H7 (cell line): ENCODE results near the gene TMEM217. TPM values are rescaled to one million over a fixed set of nuclear protein-coding genes. Genes with fewer than 3 reads are reported as not detected.
A peak's percentile ranks its signal among the peaks of the same experiment; 100 is the strongest.

Experiments used
- DNase-seq: peaks from one replicate; pipeline ENCODE4 v3.0.0; 2012
- H3K27me3 ChIP-seq: 2 replicates; pipeline ENCODE4 v1.6.0; 2011; ENCODE audit warnings: mild to moderate bottlenecking, low read length; ENCODE audit not compliant: control insufficient read depth, insufficient read depth
- H3K36me3 ChIP-seq: replicated peaks from 2 replicates; pipeline ENCODE4 v1.5.1; 2011; ENCODE audit warnings: low read length; ENCODE audit not compliant: control insufficient read depth, insufficient read depth
- H3K4me3 ChIP-seq: 2 replicates; pipeline ENCODE4 v1.5.1; 2011; ENCODE audit warnings: low read depth, mild to moderate bottlenecking, control low read depth, low read length, moderate library complexity; ENCODE audit not compliant: insufficient read depth
- total RNA-seq: library from RNA; depleted of rRNA; stranded (reverse); fragments of >200 nt; shearing (Covaris generic); gene quantifications from 2 replicates; pipeline ENCODE4 v1.2.3, GENCODE V29; 2014; rRNA removed

Gene TMEM217
- total RNA-seq, 1 experiment from 2014 or later: 0.14 TPM

DNA sequence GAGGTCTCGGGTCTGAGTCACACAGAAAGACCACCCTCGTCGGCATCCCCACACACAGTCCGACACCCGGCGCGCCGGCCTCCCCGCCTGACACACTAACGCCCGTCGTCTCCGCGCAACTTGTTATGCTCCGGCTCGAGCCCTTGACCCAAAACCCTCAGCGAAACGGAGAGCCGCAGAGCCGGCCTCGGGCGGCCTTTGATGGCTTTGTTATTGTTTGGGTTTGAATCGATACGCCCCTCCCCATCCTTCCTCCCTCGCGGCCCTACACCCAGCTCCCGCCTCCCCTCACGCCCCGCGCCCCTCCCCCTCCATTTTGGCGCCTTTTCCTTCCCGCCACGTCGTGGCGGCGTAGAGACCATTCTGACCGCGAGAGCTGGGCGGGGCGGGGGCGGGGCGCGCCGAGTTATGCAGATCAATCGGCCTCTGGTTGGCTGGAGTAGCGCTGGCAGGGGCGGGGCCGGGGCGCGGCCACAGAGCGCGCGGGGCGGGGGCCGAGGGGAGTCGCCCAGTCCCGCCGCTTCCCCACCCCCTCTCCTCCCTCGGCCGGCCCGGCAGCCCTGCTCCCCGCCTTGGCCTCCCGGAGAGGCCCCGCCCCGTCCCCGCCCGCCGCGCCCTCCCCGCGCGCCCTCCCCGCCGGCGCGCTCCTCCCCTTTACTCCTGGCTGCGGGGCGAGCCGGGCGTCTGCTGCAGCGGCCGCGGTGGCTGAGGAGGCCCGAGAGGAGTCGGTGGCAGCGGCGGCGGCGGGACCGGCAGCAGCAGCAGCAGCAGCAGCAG is 88.3 kb downstream of the TMEM217 start, which contains the start of gene PIM1:
Gene PIM1 (plus strand): TSS at position 657 of the 777 bp plus-strand sequence. CDS start 424 bp downstream, outside the sequence.
- H3K27me3 ChIP-seq: no peaks in the 10 kb centered on the region
- peak within 1 kb of the TSS; percentile 100 for H3K4me3 ChIP-seq
- peak; percentile 99 for DNase-seq
- peaks cover 29% of the 10 kb centered on the region for H3K36me3 ChIP-seq

DNA sequence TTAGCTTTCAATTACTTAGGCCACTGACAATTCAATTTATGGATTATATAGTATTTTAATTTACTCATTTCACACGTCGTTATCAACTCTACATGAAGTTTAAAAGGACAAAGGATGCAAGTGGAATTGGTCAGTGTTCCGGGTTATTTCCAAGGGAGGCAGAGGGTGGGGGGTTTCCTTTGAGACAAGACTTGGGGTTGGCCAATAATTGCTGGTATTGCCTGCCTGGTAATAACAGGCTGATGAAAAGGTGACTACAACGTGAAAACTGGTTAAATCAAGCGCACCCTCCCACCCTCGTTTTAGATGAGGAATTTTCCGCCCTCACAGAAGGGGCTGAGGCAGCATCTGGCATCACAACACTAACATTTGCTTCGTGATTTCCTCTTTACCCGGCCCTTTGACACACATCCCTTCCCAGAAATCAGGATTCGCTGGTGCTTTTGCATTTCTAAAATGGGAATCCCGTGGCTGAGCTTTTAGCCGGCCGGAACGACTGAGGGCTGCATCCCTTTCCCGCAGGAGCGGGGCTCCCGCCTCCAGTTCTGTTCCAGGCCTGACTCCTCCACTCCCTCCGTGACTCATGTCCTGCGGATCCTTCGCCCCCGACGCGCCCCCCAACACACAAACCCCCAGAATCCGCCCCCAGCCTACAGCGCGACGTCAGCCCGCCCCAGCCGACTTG is 89.0 kb downstream of the TMEM217 start:
- Histone ChIP-seq H3K27me3 (no peaks in the 10 kb centered on the region), H3K36me3 (peaks cover 24% of the 10 kb centered on the region), H3K4me3 (peak overlapping the region; percentile 69)
- peak; percentile 61 for DNase-seq

DNA sequence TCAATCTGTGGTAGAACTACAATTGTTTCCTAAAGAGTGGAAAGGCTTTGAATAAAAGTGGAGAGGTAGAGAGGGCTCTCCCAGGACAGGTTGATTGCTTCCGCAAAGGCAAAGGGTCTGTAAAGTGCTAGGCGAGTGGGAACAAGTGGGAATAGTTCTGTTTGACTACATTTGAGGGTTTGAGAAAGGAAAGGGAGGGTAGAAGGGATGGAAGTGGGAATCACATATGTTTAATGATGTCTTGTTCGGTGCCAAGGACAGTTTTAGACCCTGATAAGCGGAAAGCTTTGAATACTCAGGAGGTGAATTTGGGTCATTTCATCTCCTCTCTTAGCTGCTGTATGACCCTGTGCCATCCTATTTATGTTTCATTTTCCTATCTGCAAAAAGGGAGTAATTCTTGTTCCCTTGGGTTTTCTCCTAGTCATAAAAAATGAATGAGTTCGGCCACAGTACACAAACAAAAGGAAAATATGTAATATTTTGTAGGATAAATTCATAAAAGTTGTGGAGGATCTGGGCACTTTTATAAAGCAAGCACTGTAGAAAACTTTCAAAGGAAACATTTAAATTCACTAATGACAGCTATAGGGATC is 89.7 kb downstream of the TMEM217 start:
- H3K36me3 ChIP-seq: peaks cover 17% of the 10 kb centered on the region
- no peak for DNase-seq
- H3K27me3 ChIP-seq: no peaks in the 10 kb centered on the region
- H3K4me3 ChIP-seq: no peak overlapping the region

- DNase-seq: no peak
- Histone ChIP-seq H3K4me3 (no peak overlapping the region), H3K27me3 (no peaks in the 10 kb centered on the region), H3K36me3 (no peaks in the 10 kb centered on the region)
These were observed 95.2 kb downstream of the TMEM217 start for GRCh38 chr6:37162740-37163139.

Other genes with a start within 250 kb of the TMEM217 start
- 89.7 and 93.6 TPM in 2 replicates for gene PIM1, start 88.0 kb downstream of the TMEM217 start, total RNA-seq
- 14.5 and 17.5 TPM in 2 replicates for gene TBC1D22B, start 372 bp downstream of the TMEM217 start, total RNA-seq
- gene RNF8, start 95.8 kb upstream of the TMEM217 start, total RNA-seq: 32.2 and 39.6 TPM in 2 replicates
- 37.5 and 42.3 TPM in 2 replicates for gene CMTR1, start 175.1 kb upstream of the TMEM217 start, total RNA-seq
- 29.5 and 52.4 TPM in 2 replicates for gene CCDC167, start 241.7 kb upstream of the TMEM217 start, total RNA-seq